GM12878 (cell line): ENCODE data around the gene SPINK8. TPM values are rescaled to one million over a fixed set of nuclear protein-coding genes. Genes with fewer than 3 reads are reported as not detected.

ENCODE experiments used
- ATAC-seq: fragments of 200-7000 bp; cut with Tn5 transposase; 3 replicates; pipeline ENCODE4 v1.9.1; 2020; ENCODE audit warnings: mild to moderate bottlenecking, moderate library complexity
- BruUV-seq: library from RNA; stranded (reverse); fragments of 400-500 nt; replicated peaks from 2 replicates; lab custom pipeline; 2021; lab: Mats Ljungman, UMichigan
- CTCF ChIA-PET: fragments of 300-600 bp; sonication (Branson Sonifier 250); formaldehyde crosslinking; extraction: SDS; loops from one replicate; lab custom pipeline; 2021; ENCODE audit warnings: inconsistent platforms; lab: Yijun Ruan, JAX
- POLR2A ChIA-PET: fragments of 350-600 bp; formaldehyde crosslinking; extraction: SDS; loops from one replicate; lab custom pipeline; 2021; ENCODE audit warnings: inconsistent platforms; lab: Charles Lee
- RAD21 ChIA-PET: fragments of 300-600 bp; sonication (Branson Sonifier 250); formaldehyde crosslinking; loops from one replicate; lab custom pipeline; 2023; ENCODE audit warnings: antibody characterized with exemption; ENCODE audit not compliant: unreplicated experiment; lab: Charles Lee
- SMC1A ChIA-PET: fragments of 300-600 bp; sonication (Branson Sonifier 250); formaldehyde crosslinking; loops from one replicate; lab custom pipeline; 2023; ENCODE audit not compliant: unreplicated experiment, uncharacterized antibody; lab: Charles Lee
- DNase-seq: peaks from one replicate; pipeline ENCODE4 v3.0.0-alpha.2; 2011; ENCODE audit warnings: low read depth, low spot score
- FAIRE-seq: peaks from 3 replicates; lab custom pipeline; 2011; peaks lifted over from hg19 to GRCh38; lab: Jason Lieb, UNC
- H2AFZ ChIP-seq: 2 replicates; pipeline ENCODE4 v1.6.0; 2011; ENCODE audit warnings: low read depth, low read length, control low read depth; ENCODE audit not compliant: control insufficient read depth
- H3K27ac ChIP-seq: 2 replicates; pipeline ENCODE4 v1.5.1; 2011; ENCODE audit warnings: control low read depth; ENCODE audit not compliant: control insufficient read depth, insufficient read depth
- H3K27me3 ChIP-seq, 2 experiments: replicated peaks in 1 of 2; 2 replicates each; pipeline versions ENCODE4 v1.6.0 to v1.6.1; 2011; ENCODE audit warnings: low read length in 1 of 2; ENCODE audit not compliant: control insufficient read depth in 2 of 2, insufficient read depth in 2 of 2
- H3K36me3 ChIP-seq, 2 experiments: 2 replicates each; pipeline ENCODE4 v1.5.1; 2011; ENCODE audit warnings: low read length in 1 of 2; ENCODE audit not compliant: control insufficient read depth in 2 of 2, insufficient read depth in 2 of 2
- H3K4me1 ChIP-seq: 2 replicates; pipeline ENCODE4 v1.6.1; 2011; ENCODE audit warnings: mild to moderate bottlenecking, low read length, moderate library complexity, mixed read lengths; ENCODE audit not compliant: control insufficient read depth, insufficient read depth
- H3K4me2 ChIP-seq: 2 replicates; pipeline ENCODE4 v1.6.0; 2011; ENCODE audit warnings: control low read depth; ENCODE audit not compliant: control insufficient read depth, insufficient read depth
- H3K4me3 ChIP-seq: fragments of 200-600 bp; sonication (generic); 2 replicates; pipeline ENCODE4 v1.5.1; 2016
- H3K79me2 ChIP-seq: 2 replicates; pipeline ENCODE4 v1.6.0; 2011; ENCODE audit warnings: low read length; ENCODE audit not compliant: control insufficient read depth, insufficient read depth
- H3K9ac ChIP-seq: 2 replicates; pipeline ENCODE4 v1.8.0; 2011; ENCODE audit warnings: low read length, control low read depth, mixed read lengths; ENCODE audit not compliant: control insufficient read depth, insufficient read depth
- H3K9me3 ChIP-seq: replicated peaks from 3 replicates; pipeline ENCODE4 v1.5.1; 2011; ENCODE audit warnings: mild to moderate bottlenecking, low read length; ENCODE audit not compliant: control insufficient read depth, insufficient read depth
- H4K20me1 ChIP-seq: 2 replicates; pipeline ENCODE4 v1.6.0; 2011; ENCODE audit not compliant: control insufficient read depth, insufficient read depth
- FOXK2 ChIP-seq: fragments of 450-650 bp; IDR thresholded peaks from 2 replicates; pipeline ENCODE4 v1.6.1; 2017; ENCODE audit warnings: mild to moderate bottlenecking, moderate library complexity
- HSF1 ChIP-seq: fragments of 150-350 bp; IDR thresholded peaks from 2 replicates; pipeline ENCODE4 v1.6.1; 2014; ENCODE audit warnings: mild to moderate bottlenecking, low read depth, low read length
- RUNX3 ChIP-seq: IDR thresholded peaks from 2 replicates; pipeline ENCODE4 v1.6.1; 2012; ENCODE audit warnings: low read length, inconsistent platforms
- ZBTB33 ChIP-seq: fragments of 450-650 bp; IDR thresholded peaks from 2 replicates; pipeline ENCODE4 v1.6.1; 2017; ENCODE audit warnings: mild to moderate bottlenecking
- WGBS: methylation state at CpG from one replicate; pipeline ENCODE4 v1.1.6; 2016; ENCODE audit warnings: low lambda C conversion rate; ENCODE audit not compliant: insufficient replicate concordance, insufficient coverage; ENCODE audit errors: missing lambda C conversion rate; 5-methylcytosine and 5-hydroxymethylcytosine counted together
- in situ Hi-C: fragments of 300-500 bp; cut with MboI; formaldehyde crosslinking; loops from 9 replicates; pipeline ENCODE4 v1.14.3; 2018; ENCODE audit warnings: mixed read lengths
- intact Hi-C: fragments of 100-400 bp; cut with micrococcal nuclease; formaldehyde crosslinking; loops from one replicate; pipeline ENCODE4 v1.14.2; 2022; ENCODE audit not compliant: unreplicated experiment
- polyA plus RNA-seq, 11 experiments: library from polyadenylated mRNA; depleted of rRNA in 4 of 11; unstranded in 6 of 11; stranded (reverse) in 5 of 11; fragments of >200 nt; fragmentation: Nextera tagmentation in 4 of 11; fragmentation: Illumina TruSeq in 1 of 11; extraction: Ambion mirVana in 4 of 11; extraction: Trizol in 1 of 11; gene quantifications; 1 replicate in 1 of 11; 2 replicates in 10 of 11; pipeline versions ENCODE4 v1.2.1 to v1.2.3, GENCODE V29; 2011 to 2016; ENCODE audit warnings: inconsistent platforms in 2 of 11, missing spikeins in 2 of 11, low read depth in 1 of 11
- total RNA-seq, 4 experiments: library from RNA; depleted of rRNA in 3 of 4; stranded (reverse); fragments of >200 nt in 3 of 4; fragmentation: Illumina TruSeq in 1 of 4; extraction: Trizol in 1 of 4; gene quantifications; 2 replicates each; pipeline versions ENCODE4 v1.2.1 to v1.2.3, GENCODE V29; 2013 to 2021

SPINK8 gene
- total and polyA plus RNA-seq, 10 of the 15 experiments (the other 5 are each of a cell fraction or from before 2014, with no cell fraction given) = not detected

DNA sequence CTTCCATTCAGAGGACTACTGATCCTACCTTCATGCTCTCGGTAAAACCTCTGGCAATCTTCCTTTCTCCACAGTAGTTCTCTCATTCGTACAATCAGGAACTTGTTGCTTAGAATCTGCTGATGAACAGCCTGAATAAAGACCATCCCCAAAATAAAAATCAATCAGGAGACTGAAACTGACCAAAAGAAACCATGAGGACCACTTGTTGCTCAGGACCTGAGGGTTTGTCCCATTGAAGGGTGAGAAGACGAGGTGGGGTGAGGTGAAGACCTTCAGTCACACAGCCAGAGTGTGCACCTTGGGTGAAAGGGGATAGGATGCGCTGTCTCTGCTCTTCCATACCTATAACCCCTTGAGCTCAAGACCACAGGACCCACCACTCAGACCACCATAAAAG is 36.8 kb downstream of the SPINK8 start:
- Histone ChIP-seq H4K20me1 (no peaks in the 10 kb centered on the region), H3K9ac (no peak overlapping the region), H3K79me2 (peaks cover 23% of the 10 kb centered on the region), H3K4me2 (no peak overlapping the region), H3K36me3 (peaks cover 4 to 20% of the 10 kb centered on the region in 2 experiments), H3K27me3 (no peaks in the 10 kb centered on the region), H3K27ac (no peak overlapping the region), H3K4me1 (peaks cover 12% of the 10 kb centered on the region), H3K4me3 (no peak overlapping the region), H2AFZ (no peak overlapping the region), H3K9me3 (no peaks in the 10 kb centered on the region)
- SMC1A ChIA-PET = no interaction called here
- POLR2A ChIA-PET = no interaction called here
- in situ Hi-C loops (no loop called here), intact Hi-C loops (no loop called here)
- no peak for ATAC-seq
- no peak for DNase-seq
- 81% methylated on average over 4 of the region's 4 CpGs for WGBS
- no peak for FAIRE-seq
- no peak for TF ChIP-seq FOXK2
- no peak for TF ChIP-seq ZBTB33
- no peak for TF ChIP-seq RUNX3
- TF ChIP-seq HSF1 = no peak
- CTCF ChIA-PET = no interaction called here
- RAD21 ChIA-PET = no interaction called here
- BruUV-seq = no TSS peak
